Pancreas (tissue), 10 donors: Measurements from ENCODE around the gene XPC. TPM values are rescaled to one million over a fixed set of nuclear protein-coding genes. Genes with fewer than 3 reads are reported as not detected.

Source experiments
- ATAC-seq, 4 donors: fragments of 200-7000 bp; cut with Tn5 transposase; one replicate each; pipeline versions ENCODE4 v1.8.0 to v1.9.1; 2020; ENCODE audit warnings: mild to moderate bottlenecking in 4 of 4, moderate library complexity in 4 of 4
- DNase-seq, 6 donors: peaks; one replicate each; pipeline ENCODE4 v3.0.0-alpha.2; 2020
- FAIRE-seq: peaks from 2 replicates; lab custom pipeline; 2012; peaks lifted over from hg19 to GRCh38; lab: Jason Lieb, UNC
- H3K27ac ChIP-seq, 4 donors: fragments of 200-600 bp; sonication (generic); 1 replicate in 3 of 4; 2 replicates in 1 of 4; pipeline versions ENCODE4 v1.5.0 to v1.8.0; 2020
- H3K27me3 ChIP-seq, 4 donors: fragments of 200-600 bp; one replicate each; pipeline ENCODE4 v1.8.0; 2021
- H3K36me3 ChIP-seq, 3 donors: fragments of 200-600 bp; sonication (generic) in 1 of 3; one replicate each; pipeline versions ENCODE4 v1.5.0 to v1.8.0; 2020 to 2021
- H3K4me1 ChIP-seq, 3 donors: fragments of 200-600 bp; one replicate each; pipeline ENCODE4 v1.8.0; 2021
- H3K4me3 ChIP-seq, 4 donors: fragments of 200-600 bp; sonication (generic) in 2 of 4; one replicate each; pipeline versions ENCODE4 v1.5.0 to v1.8.0; 2020 to 2021
- H3K9me3 ChIP-seq, 4 donors: fragments of 200-600 bp; one replicate each; pipeline ENCODE4 v1.8.0; 2021
- CTCF ChIP-seq, 4 donors: fragments of 200-600 bp; sonication (generic) in 3 of 4; IDR thresholded peaks; one replicate each; pipeline versions ENCODE4 v1.5.0 to v1.8.0; 2021; ENCODE audit warnings: antibody characterized with exemption in 4 of 4
- WGBS, 2 donors: extraction: QIAGEN DNeasy Blood & Tissue Kit; methylation state at CpG; one replicate each; pipeline ENCODE4 v1.1.7; 2013; 5-methylcytosine and 5-hydroxymethylcytosine counted together
- intact Hi-C, 3 donors: fragments of 100-400 bp; cut with DNase I; formaldehyde crosslinking; loops; one replicate each; pipeline versions ENCODE4 v1.11.1 to v1.14.2; 2022
- polyA plus RNA-seq, 2 donors: library from polyadenylated mRNA; stranded (reverse); fragments of 200-250 nt; gene quantifications; one replicate each; pipeline ENCODE4 v1.2.3, GENCODE V29; 2013
- total RNA-seq, 6 donors: library from RNA; stranded (reverse); fragmentation: NEBNext Ultra II Directional in 4 of 6; extraction: Animal tissue kit (Norgen Biotek cat#: 25700) in 4 of 6; gene quantifications; one replicate each; pipeline versions ENCODE4 v1.2.1 to v1.2.4, GENCODE V29; 2021 to 2023
- donor health status: healthy with polysubstance abuse.
- donor health status: DM: no; HTN: no; CAD: no; lungs with moderate emphysema.
- donor health status: DM: no; HTN: no; CAD: no.
- donor health status: control.
- donor health status: control.
- donor health status: Bipolar disorder and iron deficiency.
- donor health status: DM: yes; HTN: yes; CAD: no.
- donor health status: DM: no; HTN: no; CAD: no.
- donor health status: DM: no; HTN: no; CAD: no.
- donor health status: DM: yes; HTN: yes; CAD: no.

Gene XPC
- total and polyA plus RNA-seq, 8 donors, result 14.2 to 29.9 (median 19.5) TPM

DNA sequence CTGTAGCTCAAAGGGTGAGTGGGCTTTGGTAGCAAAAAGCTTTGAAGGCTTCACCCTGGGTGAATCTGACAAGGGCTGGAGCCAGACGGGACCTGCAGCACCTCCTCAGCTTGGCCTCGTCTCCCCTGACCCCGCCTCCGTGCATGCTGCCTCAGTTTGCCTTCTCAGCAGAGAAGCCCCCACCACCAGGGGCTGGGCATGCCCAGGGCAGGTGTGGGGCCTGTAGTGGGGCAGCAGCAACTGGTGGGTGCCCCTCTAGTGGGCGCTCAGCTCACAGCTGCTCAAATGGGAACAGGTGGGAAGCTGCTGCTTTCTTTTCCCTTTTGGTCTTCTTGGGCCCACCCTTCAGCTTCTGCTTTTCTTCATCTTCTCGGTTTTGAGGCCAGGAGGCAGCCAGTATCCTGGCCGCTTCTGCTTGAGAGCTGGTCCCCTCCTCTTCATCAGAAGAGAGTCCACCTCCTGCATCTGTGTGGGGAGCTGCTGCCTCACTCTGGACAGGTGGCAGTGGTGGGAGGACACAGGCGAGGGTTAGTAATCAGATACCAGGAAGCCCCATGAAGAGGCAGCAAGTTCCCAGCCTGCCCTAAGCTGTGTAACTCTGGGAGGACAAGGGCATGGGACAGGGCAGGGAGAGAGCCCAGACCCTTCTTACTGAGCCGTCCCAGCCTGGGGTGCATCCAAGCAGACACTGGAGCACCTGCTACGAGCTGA, 32.6 kb downstream of the XPC start:
- no peak for ATAC-seq
- Histone ChIP-seq H3K27me3 (no peaks in the 10 kb centered on the region), H3K9me3 (no peaks in the 10 kb centered on the region), H3K36me3 (peaks cover 0 to 40% (median 27%) of the 10 kb centered on the region in 3 donors), H3K4me3 (no peak overlapping the region), H3K4me1 (peaks cover 10 to 16% (median 13%) of the 10 kb centered on the region in 3 donors), H3K27ac (peak overlapping the region; percentile 75 to 94 (median 86))
- TF ChIP-seq CTCF (IDR thresholded peaks at IDR 0.05), result no peak
- intact Hi-C loops, result no loop called here
- peak in 2 of 6 donors; percentile 17 to 74 for DNase-seq
- FAIRE-seq, result no peak
- 90 to 93% methylated on average over 9 to 10 of the region's 10 CpGs for WGBS, 2 donors

- DNase-seq, result no peak
- 91 to 93% methylated on average over 9 of the region's 9 CpGs for WGBS, 2 donors
Measured at GRCh38 chr3:14145236-14145635, 33.2 kb downstream of the XPC start.

DNA sequence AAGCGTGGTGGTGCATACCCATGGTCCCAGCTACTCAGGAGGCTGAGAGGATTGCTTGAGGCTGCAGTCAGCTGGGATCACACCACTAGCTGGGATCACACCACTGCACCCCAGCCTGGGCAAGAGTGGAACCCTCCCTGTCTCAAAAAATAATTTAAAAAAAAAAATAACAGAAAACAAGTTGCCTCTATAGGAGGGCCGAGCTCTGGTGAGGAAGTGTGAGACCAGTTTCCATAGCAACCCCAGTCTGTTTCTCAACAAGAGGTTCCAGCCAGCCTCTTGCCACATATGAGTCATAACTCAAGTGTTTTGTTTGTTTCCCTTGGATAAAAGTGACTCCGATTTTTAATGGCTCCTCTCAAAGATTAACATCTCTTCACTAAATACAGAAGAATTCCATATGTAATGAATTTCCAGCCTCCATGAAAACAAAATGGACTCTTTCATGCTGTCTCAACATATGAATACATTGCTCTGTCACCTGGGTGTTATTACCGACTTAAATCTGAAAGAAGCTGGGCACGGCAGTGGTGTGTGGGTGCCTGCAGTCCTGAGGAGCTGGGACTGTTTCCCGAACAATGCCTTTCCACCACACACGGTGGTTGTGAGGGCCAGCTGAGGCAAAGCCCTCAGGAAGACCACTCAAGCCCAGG, 33.9 kb downstream of the XPC start:
- 36 to 41% methylated on average over 7 of the region's 7 CpGs for WGBS, 2 donors
- intact Hi-C loops, result no loop called here
- Histone ChIP-seq H3K36me3 (peaks cover 0 to 43% (median 27%) of the 10 kb centered on the region in 3 donors), H3K4me3 (peak overlapping the region in 1 of 4 donors; percentile 25), H3K27me3 (no peaks in the 10 kb centered on the region), H3K27ac (peak overlapping the region; percentile 75 to 94 (median 86)), H3K4me1 (peaks cover 10 to 16% (median 13%) of the 10 kb centered on the region in 3 donors), H3K9me3 (no peaks in the 10 kb centered on the region)
- FAIRE-seq (peak; percentile 94), ATAC-seq (peak; percentile 89 to 94 (median 92)), DNase-seq (peak in 3 of 6 donors; percentile 73 to 83 (median 80))
- no peak for TF ChIP-seq CTCF (IDR thresholded peaks at IDR 0.05)

More at GRCh38 chr3:14145236-14145635, 33.2 kb downstream of the XPC start:
- no peak for FAIRE-seq
- peaks cover 0 to 40% (median 27%) of the 10 kb centered on the region in 3 donors for H3K36me3 ChIP-seq
- no peak for TF ChIP-seq CTCF (IDR thresholded peaks at IDR 0.05)
- H3K4me3 ChIP-seq, result no peak overlapping the region
- H3K9me3 ChIP-seq, result no peaks in the 10 kb centered on the region
- peak overlapping the region; percentile 75 to 94 (median 86) for H3K27ac ChIP-seq
- intact Hi-C loops, result no loop called here
- ATAC-seq, result no peak
- H3K27me3 ChIP-seq, result no peaks in the 10 kb centered on the region
- peaks cover 10 to 16% (median 13%) of the 10 kb centered on the region in 3 donors for H3K4me1 ChIP-seq

- peaks cover 0 to 44% (median 29%) of the 10 kb centered on the region in 3 donors for H3K36me3 ChIP-seq
- H3K27ac ChIP-seq, result peak overlapping the region; percentile 75 to 94 (median 86)
- TF ChIP-seq CTCF (IDR thresholded peaks at IDR 0.05), result no peak
- peaks cover 10 to 16% (median 13%) of the 10 kb centered on the region in 3 donors for H3K4me1 ChIP-seq
- FAIRE-seq, result peak; percentile 79
- intact Hi-C loops, result no loop called here
- peak; percentile 15 to 53 (median 38) for ATAC-seq
- 65 to 72% methylated on average over 7 of the region's 7 CpGs for WGBS, 2 donors
- H3K27me3 ChIP-seq, result no peaks in the 10 kb centered on the region
- peak in 1 of 6 donors; percentile 22 for DNase-seq
- H3K9me3 ChIP-seq, result no peaks in the 10 kb centered on the region
- no peak overlapping the region for H3K4me3 ChIP-seq
Measured at GRCh38 chr3:14143271-14144225, 34.9 kb downstream of the XPC start.
